GM21367 (cell line): ENCODE results near the gene CHD9.
"Not testable (repeated sequence)": the region's sequence is repeated elsewhere in the genome, so short reads cannot be mapped to it uniquely, and the experiment has no call there.

ENCODE experiments used
- ATAC-seq: cut with Tn5 transposase; IDR thresholded peaks from one replicate; pipeline ENCODE4 v1.9.1; 2021; ENCODE audit not compliant: unreplicated experiment

Gene CHD9, protein sequence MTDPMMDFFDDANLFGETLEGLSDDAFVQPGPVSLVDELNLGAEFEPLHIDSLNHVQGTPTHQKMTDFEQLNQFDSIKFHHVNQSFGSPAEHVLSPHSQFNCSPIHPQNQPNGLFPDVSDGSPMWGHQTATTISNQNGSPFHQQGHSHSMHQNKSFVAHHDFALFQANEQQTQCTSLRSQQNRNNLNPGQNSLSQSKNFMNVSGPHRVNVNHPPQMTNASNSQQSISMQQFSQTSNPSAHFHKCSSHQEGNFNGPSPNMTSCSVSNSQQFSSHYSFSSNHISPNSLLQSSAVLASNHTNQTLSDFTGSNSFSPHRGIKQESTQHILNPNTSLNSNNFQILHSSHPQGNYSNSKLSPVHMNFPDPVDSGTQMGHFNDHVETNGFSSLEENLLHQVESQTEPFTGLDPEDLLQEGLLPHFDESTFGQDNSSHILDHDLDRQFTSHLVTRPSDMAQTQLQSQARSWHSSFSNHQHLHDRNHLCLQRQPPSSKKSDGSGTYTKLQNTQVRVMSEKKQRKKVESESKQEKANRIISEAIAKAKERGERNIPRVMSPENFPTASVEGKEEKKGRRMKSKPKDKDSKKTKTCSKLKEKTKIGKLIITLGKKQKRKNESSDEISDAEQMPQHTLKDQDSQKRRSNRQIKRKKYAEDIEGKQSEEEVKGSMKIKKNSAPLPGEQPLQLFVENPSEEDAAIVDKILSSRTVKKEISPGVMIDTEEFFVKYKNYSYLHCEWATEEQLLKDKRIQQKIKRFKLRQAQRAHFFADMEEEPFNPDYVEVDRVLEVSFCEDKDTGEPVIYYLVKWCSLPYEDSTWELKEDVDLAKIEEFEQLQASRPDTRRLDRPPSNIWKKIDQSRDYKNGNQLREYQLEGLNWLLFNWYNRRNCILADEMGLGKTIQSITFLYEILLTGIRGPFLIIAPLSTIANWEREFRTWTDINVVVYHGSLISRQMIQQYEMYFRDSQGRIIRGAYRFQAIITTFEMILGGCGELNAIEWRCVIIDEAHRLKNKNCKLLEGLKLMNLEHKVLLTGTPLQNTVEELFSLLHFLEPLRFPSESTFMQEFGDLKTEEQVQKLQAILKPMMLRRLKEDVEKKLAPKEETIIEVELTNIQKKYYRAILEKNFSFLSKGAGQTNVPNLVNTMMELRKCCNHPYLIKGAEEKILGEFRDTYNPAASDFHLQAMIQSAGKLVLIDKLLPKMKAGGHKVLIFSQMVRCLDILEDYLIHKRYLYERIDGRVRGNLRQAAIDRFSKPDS (N-terminal part only)

DNA sequence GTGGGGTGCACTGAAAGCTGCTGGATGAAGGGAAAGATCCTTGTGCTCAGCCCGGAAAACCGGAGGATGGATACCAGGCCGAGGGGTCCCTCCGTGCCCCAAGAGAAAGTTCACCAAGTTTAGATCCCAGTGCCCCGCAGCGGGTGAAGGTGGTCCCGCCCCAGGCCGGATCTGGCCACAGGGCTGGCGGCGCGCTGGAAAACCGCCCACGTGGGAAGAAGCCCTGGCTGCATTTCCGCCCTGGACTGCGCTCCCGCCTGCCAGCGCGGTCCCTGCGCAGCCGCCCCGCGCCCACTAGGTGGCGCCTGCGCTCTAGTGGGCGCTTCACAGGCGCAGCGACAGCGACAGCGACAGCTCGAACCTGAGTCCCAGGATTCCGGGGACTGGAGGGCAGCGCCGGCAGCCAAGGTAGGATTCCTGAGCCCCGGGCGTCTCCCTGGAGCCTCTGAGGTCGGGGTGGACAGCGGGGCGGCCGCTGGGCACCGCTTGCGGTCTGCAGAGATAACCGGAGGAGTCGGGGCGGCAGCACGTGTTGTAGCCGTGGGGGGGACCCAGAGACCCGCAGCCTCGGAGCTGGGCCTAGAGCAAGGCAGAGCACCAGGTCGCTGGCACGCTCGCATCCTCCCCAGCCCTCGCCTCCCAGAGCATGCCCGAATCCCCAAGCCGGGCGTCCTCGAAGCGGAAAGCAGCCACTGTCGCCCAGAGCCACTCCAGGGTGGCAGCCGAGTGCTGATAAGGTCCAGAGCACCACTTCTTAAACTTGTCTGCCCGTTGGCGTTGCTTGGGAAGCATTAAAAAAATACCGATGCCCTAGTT is at the start of gene CHD9:
Gene CHD9, plus strand, starts transcription at position 322 of the 816 bp plus-strand sequence. CDS start 101,099 bp downstream, outside the sequence.
- peak; percentile 71 for ATAC-seq

DNA sequence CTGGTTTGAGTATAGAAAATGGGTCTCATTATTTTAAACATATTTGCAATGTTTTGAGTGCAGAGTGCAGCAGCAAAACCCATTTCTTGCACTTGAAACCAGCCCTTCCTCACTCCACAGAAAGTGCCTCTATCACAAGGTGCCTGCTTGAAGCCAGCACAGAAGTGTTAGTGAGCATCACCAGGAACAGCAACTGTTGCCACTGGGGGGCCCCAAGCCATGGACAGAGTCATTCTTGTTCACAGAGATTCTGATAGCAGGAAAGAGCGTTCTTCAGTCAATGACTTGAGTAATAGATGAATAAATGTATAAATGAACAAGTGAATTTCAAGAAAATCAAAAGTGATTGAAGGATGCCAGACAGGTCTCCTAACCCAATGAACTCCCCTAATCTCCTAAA is 47.7 kb upstream of the CHD9 start:
- ATAC-seq: no peak

DNA sequence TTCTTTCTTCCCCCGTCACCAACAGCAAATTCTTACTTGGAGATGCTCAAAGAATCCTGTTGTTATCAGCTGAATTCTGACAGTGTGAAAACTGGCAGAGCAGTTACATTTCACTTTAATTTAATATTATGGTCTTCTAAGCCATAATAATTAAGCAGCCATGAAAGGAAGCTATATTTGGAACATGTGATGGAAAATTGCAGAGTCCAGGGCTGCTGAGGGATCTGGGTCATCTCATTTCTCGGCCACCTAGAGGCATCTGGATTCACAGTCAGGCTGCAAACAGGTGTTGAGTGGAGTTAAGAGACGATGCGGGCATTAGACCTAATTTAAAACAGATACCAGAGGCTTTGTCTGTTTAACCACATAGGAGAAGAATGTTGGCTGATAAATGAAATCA is 40.5 kb upstream of the CHD9 start:
- ATAC-seq: no peak

DNA sequence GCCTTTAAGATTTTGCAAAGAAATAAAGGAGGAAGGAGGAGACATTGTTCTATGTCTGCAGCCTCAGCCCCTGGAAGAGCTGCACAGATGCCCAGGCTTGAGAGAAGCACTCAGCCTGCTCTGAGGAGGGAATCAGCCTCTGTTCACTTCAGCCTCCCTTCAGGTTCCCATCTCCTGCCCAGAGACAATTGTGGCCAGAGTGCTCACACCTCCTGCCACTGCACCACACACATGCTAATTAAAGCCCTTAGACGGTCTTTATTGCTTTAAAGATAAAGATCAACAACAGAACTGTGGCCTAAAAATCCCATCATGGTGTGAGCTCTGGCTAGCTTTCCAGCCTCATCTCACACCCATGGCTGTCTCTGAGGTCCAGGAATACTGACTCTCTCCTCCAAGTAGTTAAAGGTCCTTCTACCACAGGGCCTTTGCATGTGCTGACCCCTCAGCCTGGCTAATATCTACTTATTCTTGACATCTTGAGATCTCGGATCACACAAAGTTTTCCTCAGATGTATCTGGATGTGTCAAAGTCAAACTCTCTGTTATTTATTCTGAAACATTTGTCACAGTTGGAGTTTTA is 35.9 kb upstream of the CHD9 start:
- ATAC-seq: no peak

DNA sequence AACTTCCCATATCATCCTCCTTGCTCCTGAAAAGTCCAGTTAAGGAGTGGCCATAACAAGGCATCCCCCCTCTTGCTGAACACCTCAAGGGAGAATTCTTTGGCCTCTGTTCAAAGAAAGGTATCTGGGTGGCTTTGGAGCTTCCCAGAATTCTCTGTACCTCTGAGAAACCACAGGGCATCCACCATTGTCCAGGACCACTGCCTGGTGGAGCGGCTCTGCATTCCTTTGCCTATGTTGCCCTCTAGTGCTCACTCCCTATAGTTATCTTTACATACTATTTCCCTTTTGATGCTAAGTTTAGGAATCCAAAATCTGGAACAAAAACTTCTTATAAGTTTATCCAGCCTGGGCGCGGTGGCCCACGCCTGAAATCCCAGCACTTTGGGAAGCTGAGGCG is 32.4 kb upstream of the CHD9 start:
- no peak for ATAC-seq

DNA sequence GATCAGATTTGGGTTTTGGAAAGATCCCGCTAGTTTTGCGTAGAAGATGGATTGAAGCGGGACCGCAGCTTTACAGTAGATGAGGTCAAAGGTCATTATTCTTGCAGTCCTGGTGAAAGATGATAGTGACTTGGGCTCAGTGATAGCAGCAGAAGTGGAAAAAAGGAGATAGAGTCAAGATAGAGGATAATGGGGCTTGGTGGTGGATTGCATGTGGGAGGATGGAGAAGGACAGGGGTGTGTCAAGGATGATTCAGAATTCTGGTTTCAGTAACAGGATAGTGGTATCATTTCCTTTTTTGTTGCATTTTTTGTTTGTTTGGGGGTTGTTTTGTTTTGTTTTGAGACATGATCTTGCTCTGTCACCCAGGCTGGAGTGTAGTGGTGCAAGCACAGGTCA is 30.7 kb upstream of the CHD9 start:
- no peak for ATAC-seq

DNA sequence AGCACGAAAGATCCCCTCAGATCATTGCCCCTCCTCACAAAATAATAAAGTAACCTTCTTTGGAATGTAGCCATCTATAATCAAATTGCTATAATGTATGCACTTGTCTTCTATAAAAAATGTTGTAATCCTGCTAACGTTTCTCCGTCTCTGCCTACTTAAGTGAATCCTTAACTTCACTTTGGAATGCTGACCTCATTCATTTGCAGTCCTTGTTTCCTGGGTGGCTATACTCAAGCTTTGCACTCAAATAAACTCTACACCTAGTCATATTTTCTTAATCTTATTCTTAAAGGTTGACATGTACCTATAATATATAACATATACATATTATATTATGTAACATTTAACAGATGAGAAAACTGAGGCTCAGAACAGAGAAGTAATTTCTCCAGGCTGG is 24.8 kb upstream of the CHD9 start:
- no peak for ATAC-seq

DNA sequence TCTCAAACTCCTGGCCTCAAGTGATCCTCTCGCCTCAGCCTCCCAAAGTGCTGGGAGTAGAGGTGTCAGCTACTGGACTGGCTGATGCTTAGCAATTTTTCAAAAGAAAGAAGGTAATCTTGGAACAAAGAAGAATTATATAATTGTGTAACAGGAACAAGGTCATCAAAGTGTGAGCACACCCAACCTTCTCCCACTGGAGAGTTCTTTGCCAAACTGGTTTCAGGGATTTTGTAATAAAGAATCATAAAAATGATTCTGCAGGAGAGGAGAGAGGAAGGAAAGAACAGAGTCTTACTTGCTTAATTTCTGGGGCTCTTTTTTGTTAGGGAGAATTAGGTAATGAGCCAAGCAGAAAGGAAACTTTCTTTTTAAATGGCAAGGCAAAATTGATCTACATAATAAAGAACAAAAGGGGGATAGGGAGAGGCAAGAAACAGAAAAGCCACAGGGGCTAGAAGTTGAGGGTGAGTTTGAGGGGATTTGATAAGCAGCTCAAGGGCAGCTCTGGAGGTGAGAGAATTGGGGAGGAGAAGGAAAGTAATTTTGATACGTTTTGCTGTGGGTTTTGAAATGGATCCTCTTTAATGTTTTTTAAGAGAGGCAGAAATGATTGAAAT is 23.4 kb upstream of the CHD9 start:
- no peak for ATAC-seq

DNA sequence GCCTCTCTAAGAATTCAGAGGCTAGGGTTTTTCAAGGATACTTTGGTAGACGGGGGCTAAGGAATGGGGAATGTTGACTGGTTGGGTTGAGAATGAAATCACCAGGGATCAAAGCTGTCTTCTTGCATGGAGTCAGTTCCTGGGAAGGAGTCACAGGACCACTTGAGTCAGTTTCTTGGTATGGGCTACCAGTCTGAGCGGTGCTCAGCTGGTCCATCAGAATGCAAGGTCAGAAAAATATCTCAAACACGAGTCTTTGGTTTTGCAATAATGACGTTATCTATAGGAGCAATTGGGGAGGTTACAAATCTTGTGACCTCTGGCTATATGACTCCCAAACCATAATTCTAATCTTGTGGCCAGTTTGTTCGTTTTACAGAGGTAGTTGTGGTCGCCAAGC is 20.5 kb upstream of the CHD9 start:
- ATAC-seq: no peak

DNA sequence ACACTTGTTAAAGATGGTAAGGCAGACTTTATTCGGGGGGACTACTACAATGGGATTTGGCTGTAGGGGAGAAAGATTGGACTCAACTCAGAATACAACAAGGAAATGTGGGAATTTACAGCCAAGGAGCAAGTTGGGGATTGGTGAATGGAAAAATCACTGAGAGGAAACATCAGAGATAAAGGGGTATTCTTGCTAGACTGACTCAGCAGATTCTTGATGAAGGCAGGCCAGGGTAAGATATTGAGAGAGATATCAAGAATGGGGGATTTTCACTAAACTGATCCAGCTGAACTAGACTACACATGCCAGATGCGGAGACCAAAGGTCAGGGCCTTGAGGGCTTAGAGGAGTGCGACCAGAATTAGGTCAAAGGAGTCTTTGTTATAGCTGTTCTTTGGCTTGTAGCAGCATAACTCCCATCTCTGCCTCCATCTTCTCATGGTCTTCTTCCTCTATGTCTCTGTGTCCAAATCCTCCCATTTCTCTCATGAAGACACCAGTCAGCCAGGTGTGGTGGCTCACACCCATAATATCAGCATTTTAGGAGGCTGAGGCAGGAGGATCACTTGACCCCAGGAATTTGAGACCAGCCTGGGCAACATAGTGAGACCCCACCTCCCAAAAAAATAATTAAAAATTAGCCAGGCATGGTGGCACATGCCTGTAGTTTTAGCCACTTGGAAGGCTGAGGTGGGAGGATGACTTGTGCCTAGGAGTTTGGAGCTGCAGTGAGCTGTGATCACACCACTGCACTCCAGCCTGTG is 19.4 kb upstream of the CHD9 start:
- no peak for ATAC-seq

DNA sequence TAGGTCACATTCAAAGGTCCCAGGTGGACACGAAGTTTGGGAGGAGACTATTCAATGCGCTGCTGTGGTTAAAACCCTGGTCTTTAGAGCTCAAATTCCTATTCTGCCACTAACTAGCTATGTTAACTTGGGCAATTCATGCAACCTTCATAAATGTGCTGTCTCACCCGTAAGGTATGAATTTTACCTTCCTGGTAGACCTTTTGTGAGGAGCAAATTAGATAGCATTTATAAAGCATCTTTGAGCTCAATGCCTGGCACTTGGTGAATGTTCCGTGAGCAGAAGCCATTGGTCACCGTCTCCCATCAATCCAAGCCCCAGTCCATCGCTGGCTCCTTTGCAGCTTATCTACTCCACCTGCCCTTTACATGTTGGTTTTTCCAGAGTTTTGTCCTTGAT is 18.7 kb upstream of the CHD9 start:
- ATAC-seq: no peak

DNA sequence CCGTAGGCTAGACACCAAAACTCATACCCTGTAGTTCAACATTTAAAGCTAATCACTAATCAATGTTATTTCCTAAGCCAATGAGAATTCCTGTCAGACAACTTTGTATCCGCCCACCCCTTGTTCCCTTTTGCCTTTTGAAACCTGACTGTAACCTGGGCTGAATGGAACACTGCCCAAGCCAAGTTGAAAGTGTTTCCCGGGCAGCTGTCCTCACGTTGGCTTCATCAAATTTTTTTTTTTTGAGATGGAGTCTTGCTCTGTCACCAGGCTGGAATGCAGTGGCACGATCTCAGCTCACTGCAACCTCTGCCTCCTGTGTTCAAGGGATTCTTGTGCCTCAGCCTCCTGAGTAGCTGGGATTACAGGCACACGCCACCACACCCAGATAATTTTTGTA is 18.1 kb upstream of the CHD9 start:
- ATAC-seq: not testable (repeated sequence)

DNA sequence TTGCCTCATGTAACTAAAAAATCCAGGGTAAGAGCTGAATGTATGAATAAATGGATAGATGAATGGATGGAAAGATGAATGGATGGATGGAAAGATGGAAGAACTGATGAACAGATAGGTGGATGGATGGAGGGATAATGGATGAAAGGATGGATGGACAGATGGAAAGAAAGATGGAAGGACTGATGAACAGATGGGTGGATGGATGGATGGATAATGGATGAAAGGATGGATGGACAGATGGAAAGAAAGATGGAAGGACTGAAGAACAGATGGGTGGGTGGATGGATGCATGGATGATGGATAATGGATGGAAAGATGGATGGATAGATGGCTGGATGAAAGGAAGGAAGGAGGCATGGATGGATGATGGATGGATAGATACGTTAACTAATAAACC is 14.0 kb upstream of the CHD9 start:
- ATAC-seq: no peak

DNA sequence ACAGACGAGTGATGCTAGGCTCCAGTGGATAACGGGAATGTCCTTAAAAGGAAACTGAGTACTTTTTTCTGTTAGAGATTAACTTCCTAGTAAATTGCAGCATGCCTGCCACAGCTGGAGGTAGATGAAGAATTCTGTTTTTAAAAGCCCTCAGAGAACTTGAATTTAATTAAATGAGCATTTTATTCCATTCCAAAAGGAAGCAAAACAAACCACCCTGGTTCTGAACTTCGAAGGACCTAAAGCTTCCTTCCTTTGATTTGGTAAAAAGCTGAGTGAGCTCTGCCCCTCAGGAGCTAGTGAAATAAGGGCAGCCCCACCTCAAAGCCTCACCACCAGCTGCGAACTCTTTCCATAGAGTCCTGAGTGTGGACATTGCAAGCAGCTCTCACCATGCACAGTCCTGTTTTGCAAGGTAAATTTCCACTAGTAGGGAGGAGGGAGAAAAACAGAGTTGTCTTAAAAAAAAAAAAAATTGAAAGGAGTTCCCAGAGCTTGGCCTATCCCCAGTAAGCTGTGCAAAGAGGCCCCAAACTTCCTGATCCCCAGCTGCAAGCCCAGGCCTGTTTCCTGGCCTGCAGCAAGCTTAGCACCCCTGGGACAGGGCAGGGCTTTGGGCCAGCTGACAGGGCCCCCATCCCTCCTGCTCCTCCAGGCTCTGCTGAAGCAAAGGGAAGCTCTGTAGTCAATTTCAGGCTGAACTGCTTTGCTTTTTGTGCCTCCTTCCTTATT is 13.3 kb upstream of the CHD9 start:
- ATAC-seq: peak; percentile 60

DNA sequence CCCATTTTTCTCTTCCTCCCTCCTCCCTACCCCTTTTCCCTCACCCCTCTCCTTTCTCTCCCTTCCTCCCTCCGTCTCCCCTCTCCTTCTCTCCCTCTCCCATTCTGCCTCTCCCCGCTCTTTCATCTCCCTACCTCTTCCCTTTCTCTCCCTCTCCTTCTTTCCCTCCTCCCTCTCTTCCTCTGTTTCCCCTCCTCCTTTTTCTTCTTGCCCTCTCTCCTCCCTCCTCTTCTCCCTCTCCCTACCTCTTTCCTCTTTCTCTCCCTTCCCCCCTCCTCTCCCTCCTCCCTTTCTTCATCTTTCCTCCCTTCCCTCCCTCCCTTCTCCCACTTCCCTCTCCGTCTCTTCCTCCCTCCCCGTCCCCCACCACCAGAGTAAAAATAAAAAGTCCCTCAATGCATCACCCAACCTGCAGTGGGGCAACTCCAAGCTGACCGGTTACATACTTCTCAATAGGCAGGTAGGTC is 12.5 kb upstream of the CHD9 start:
- no peak for ATAC-seq

DNA sequence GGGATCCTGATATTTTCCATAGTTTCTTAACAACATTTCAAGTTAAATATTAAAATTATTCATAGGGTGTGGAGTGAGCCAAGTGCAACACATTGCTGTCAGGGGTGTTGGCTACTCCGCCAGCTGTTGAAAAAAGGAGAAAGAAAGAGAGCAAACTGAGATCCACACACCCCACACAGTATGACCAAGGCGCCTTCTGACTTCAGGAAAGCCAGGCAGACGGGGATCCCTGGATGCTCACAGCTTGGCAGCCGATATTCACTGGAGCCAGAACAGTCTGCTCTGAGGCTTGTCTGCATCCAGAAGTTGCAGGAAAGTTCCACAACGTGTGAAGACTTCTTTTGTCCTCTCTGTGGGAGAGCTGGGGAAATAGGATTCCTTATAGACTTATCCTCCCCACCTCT is 11.4 kb upstream of the CHD9 start:
- no peak for ATAC-seq

DNA sequence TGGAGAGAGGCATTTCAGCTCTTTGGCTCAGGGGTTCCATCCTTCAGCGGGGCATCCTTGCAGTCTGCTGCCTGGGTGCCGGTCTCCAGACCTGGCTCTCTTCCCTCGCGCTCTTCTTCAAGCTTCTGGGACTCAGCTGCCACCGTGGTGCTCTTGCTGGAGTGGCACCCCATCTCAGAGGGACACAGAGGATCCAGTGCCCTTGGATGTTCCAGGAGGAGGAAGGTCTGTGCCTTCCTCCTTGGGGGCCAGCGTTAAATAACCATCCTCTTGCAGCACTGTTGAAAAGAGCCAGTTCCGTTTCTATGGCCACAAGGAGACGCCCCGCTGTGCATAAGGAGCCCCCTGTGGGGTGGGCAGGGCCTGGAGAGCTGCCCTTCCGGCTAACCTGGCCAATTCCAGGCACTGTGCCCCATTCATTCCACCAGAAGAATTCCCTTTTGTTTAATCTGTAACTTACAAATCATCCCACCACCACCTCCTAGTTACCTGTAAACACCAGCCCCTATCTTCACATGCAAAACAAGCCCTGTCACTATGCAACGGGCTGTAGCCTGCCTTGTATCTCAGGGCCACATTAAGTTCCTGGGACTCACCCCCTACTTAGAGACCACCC is 10.7 kb upstream of the CHD9 start:
- ATAC-seq: no peak
